Activated T-helper 2 cell treated with anti-CD3 and anti-CD28 coated beads, Interferon-gamma antibody, Interleukin-2, Interleukin-4, amounts not matched to agents 10 μg/mL and 5 μg/mL and 100 μg/mL, durations not matched to agents 14 hours and 24 hours and 36 hours (primary cell): ENCODE data around the gene RGS6. TPM values are rescaled to one million over a fixed set of nuclear protein-coding genes. Genes with fewer than 3 reads are reported as not detected.

Source experiments
- DNase-seq: peaks from one replicate; pipeline ENCODE4 v3.0.0; 2021; ENCODE audit warnings: low spot score
- H3K27ac Mint-ChIP-seq: one replicate; pipeline ENCODE4 v1.8.0; 2021; ENCODE audit warnings: mixed read lengths
- H3K27me3 Mint-ChIP-seq: one replicate; pipeline ENCODE4 v1.8.0; 2021; ENCODE audit warnings: low read depth, mixed read lengths
- H3K36me3 Mint-ChIP-seq: one replicate; pipeline ENCODE4 v1.8.0; 2021; ENCODE audit warnings: low read depth, mixed read lengths
- H3K4me1 Mint-ChIP-seq: one replicate; pipeline ENCODE4 v1.8.0; 2021; ENCODE audit warnings: low read depth, mixed read lengths
- H3K4me3 Mint-ChIP-seq: one replicate; pipeline ENCODE4 v1.8.0; 2021; ENCODE audit warnings: low read depth, mild to moderate bottlenecking, moderate library complexity, mixed read lengths
- H3K9me3 Mint-ChIP-seq: one replicate; pipeline ENCODE4 v1.8.0; 2021; ENCODE audit warnings: mixed read lengths
- intact Hi-C: fragments of 100-400 bp; cut with micrococcal nuclease; formaldehyde crosslinking; loops from one replicate; pipeline ENCODE4 v1.15.1; 2023
- total RNA-seq: library from RNA; stranded (reverse); gene quantifications from 2 replicates; pipeline ENCODE4 v1.2.3, GENCODE V29; 2022

The RGS6 gene
- total RNA-seq, 1 donor from 2014 or later, result 3.7 TPM

DNA sequence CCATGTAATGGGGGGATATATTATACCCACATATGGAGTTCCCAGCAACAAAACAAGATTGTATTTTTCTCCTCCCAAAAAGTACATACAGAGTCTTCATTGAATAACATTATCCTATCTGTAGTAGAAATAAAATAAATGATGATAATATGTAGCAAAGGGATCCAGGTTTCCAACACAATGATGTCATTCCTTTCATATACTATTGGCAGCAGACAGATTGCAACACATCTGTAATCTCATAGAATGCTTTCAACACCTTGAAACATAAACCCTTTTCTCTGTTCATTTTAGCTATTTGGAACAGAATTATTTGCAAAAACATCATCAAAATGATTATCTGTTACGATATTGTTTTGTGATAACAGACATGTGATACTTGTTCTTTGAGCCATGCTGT is 644.0 kb downstream of the RGS6 start:
- H3K27ac Mint-ChIP-seq, result no peak overlapping the region
- peaks cover 84% of the 10 kb centered on the region for H3K27me3 Mint-ChIP-seq
- no peak for DNase-seq
- no peak overlapping the region for H3K4me3 Mint-ChIP-seq
- H3K36me3 Mint-ChIP-seq, result no peaks in the 10 kb centered on the region
- intact Hi-C loops, result no loop called here
- no peaks in the 10 kb centered on the region for H3K9me3 Mint-ChIP-seq
- H3K4me1 Mint-ChIP-seq, result peaks cover 5% of the 10 kb centered on the region

DNA sequence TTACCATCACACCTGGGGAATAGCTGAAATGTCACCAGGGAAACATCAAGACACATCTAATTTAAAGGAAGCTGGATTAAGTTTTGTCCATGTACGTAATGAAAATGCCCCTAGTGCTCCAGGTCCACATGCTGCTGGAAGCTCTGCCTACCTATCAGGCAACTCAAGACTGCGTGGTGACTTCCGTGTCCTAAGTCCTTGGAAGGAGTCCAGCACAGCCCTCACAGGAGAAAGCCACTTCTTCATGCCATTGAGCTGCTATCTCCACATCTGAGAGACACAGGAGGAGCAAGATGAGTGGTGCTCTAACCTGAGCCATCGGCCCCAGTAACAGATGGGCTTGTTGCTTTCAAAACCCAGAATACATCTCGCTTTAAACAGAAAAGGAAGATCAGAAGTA is 645.3 kb downstream of the RGS6 start:
- DNase-seq, result no peak
- Mint-ChIP-seq H3K27me3 (peaks cover 77% of the 10 kb centered on the region), H3K4me1 (peaks cover 5% of the 10 kb centered on the region), H3K36me3 (no peaks in the 10 kb centered on the region), H3K9me3 (no peaks in the 10 kb centered on the region), H3K27ac (no peak overlapping the region), H3K4me3 (no peak overlapping the region)
- intact Hi-C loops, result no loop called here

DNA sequence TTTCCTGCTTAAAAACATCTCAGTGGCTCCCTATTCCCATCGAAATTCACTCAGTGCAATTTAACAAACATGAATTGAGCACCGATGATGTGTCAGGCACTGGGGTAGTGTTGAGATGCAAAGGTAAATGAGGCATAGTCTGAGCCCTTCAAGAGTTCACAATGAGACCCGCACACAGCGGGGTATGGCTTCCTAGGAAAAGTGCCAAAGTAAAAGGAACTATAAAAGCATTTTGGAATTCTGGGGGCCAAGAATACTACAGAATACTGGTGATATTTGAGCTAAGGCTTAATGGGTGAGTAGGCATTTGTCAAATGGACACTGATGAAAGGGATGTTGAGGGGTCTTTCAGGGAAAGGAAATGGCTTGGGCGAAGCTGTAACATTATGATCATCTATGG is 646.3 kb downstream of the RGS6 start:
- Mint-ChIP-seq H3K4me3 (no peak overlapping the region), H3K9me3 (no peaks in the 10 kb centered on the region), H3K27ac (no peak overlapping the region), H3K27me3 (peaks cover 76% of the 10 kb centered on the region), H3K4me1 (peaks cover 5% of the 10 kb centered on the region), H3K36me3 (no peaks in the 10 kb centered on the region)
- intact Hi-C loops, result no loop called here
- DNase-seq, result no peak

DNA sequence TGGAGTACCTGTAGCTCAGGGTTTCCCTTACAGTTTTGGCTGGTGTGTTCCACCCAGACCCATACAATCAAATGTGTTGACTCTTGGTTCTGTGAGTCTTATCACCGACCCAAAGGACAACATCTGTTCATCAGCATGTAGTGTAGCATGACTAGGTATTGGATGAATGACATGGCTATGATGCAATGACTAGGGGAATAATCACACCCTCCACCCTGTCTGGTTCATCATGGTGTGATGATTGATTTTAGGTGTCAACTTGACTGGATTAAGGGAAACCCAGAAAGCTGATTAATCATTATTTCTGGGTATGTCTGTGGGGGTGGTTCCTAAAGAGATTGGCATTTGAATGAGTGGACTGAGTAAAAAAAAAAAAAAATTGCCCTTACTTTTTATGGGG is 650.4 kb downstream of the RGS6 start:
- DNase-seq, result no peak
- no peaks in the 10 kb centered on the region for H3K4me1 Mint-ChIP-seq
- peaks cover 82% of the 10 kb centered on the region for H3K27me3 Mint-ChIP-seq
- no peak overlapping the region for H3K4me3 Mint-ChIP-seq
- intact Hi-C loops, result no loop called here
- no peak overlapping the region for H3K27ac Mint-ChIP-seq
- no peaks in the 10 kb centered on the region for H3K36me3 Mint-ChIP-seq
- H3K9me3 Mint-ChIP-seq, result peaks cover 19% of the 10 kb centered on the region

DNA sequence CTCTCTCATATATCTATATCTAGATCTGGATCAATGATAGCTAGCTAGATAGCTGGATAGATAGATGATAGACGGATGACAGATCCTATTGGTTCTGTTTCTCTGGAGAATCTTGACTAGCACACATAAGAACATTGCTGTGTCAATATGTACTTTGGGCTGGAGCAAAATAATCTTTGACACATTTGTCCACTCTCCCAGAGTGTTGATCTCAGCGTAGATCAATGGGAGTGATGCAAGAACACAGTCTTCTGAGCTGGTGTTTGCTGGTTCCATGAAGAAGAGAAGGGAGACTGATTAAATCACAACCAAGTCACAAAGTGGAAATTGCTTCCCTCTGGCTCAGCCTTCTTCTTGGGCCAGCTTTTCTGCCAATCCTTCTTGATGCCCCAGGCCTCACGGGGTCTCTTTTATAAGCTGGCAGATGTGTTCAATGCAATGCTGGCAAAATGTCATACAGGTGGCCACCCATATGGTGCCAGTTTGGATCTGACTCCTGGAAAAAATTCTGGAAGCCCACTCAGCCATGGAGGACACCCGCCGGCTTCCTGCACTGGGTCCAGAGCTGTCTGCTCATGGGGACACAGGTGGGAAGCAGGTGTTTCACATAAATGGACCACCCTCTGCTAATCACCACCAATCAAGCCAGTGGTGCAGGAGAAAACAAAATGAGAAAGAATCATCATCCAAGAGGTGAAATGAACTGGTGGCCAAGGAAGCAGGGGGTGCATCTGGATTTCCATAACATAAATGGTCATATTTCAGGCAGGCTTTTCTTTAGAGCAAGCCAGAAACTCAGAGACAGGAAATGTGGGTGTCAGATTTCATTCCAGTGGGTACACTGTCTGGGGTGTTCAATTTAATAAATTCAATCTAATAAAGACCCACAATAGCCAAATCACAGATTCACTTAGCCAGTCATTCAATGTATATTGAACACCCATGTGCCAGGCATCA is 651.4 kb downstream of the RGS6 start:
- peaks cover 80% of the 10 kb centered on the region for H3K27me3 Mint-ChIP-seq
- H3K4me3 Mint-ChIP-seq, result no peak overlapping the region
- intact Hi-C loops, result no loop called here
- peaks cover 23% of the 10 kb centered on the region for H3K9me3 Mint-ChIP-seq
- DNase-seq, result no peak
- H3K4me1 Mint-ChIP-seq, result no peaks in the 10 kb centered on the region
- no peaks in the 10 kb centered on the region for H3K36me3 Mint-ChIP-seq
- H3K27ac Mint-ChIP-seq, result no peak overlapping the region

DNA sequence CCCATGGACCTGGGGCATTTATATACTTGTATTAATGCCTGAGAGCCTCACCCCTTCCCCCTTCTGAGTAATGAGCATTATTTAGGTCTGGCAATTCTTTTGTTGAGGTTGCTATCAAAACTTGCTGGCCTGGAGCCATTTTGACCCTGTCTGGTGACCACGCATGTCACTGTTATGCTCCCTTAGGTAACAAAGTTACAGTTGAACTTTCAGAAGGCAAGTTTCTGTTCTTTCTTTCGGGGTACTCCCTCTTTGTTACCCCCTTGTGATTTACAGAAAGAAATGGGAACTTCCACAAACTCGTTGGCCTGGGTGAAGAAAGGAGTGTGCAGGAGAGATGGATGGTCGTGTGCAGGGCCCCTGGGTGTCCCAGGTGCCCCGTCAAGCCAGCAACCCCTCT is 656.3 kb downstream of the RGS6 start:
- H3K9me3 Mint-ChIP-seq, result peaks cover 57% of the 10 kb centered on the region
- intact Hi-C loops, result no loop called here
- no peak overlapping the region for H3K4me3 Mint-ChIP-seq
- DNase-seq, result no peak
- H3K4me1 Mint-ChIP-seq, result peaks cover 24% of the 10 kb centered on the region
- peaks cover 73% of the 10 kb centered on the region for H3K27me3 Mint-ChIP-seq
- peaks cover 21% of the 10 kb centered on the region for H3K36me3 Mint-ChIP-seq
- no peak overlapping the region for H3K27ac Mint-ChIP-seq

DNA sequence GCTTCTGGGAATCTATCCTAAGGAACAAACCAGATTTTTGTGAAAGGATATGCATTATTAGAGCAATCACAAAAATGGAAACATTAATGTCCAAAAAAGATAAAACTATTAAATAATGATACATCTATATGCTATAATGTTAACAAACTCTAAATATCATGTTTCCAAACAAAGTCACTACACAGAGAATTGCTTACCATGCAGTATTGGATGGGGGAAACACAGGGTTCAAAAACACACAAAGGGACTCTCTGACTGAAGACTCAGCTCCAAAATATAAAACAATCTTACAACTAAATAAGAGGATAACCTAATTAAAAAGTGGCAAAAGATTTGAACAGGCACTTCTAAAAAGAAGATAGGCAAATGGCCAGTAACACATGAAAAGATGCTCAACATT is 657.4 kb downstream of the RGS6 start:
- Mint-ChIP-seq H3K36me3 (peaks cover 21% of the 10 kb centered on the region), H3K4me1 (peaks cover 34% of the 10 kb centered on the region), H3K27me3 (peaks cover 63% of the 10 kb centered on the region), H3K27ac (no peak overlapping the region), H3K4me3 (no peak overlapping the region), H3K9me3 (peaks cover 63% of the 10 kb centered on the region)
- intact Hi-C loops, result loop anchor here (5.0 kb wide), 3 partner anchors 52 to 303 kb away; partner anchors contain the start of gene DPF3
- DNase-seq, result no peak

DNA sequence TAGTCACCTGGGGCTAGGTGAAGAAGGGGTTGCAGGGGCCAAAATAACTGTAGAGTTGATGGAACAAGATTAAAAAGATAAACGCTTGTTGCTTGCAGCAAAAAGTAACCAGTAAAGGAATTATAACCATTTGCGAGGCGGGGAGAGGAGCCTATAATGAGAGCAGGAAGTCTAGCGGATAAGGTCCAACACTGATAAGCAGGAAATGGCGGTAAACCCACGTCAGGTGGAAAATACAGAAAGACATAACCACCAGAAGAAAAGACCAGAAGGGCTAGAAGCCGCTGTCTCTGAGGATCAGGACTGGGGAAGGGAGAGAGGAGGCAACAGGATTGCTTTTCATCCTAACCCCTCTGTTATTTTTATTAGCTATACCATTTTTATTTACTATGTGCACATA is 658.3 kb downstream of the RGS6 start:
- Mint-ChIP-seq H3K27ac (no peak overlapping the region), H3K36me3 (peaks cover 25% of the 10 kb centered on the region), H3K4me3 (no peak overlapping the region), H3K4me1 (peaks cover 43% of the 10 kb centered on the region), H3K27me3 (peaks cover 54% of the 10 kb centered on the region), H3K9me3 (peaks cover 67% of the 10 kb centered on the region)
- no peak for DNase-seq
- intact Hi-C loops, result loop anchor here (5.0 kb wide), 3 partner anchors 53 to 302 kb away; partner anchors contain the start of gene DPF3

DNA sequence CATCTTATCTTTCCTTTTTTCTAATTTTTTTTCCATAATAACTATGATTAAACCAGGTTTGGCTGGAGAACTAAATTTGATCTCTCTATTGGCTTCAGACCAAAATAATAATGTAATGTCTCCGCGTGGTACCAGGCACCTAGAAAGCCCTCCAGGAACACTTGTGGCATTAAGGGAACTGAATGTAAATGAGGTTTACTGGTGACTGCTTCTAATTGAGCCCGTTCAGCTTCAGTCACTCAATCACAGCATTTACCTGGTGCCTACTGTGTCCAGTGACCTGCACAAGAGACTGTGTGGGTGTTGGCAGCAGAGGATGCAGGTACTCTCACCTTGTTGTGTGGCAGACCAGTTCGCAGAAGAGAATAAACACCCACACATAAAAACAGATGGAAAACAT is 659.2 kb downstream of the RGS6 start:
- Mint-ChIP-seq H3K4me3 (no peak overlapping the region), H3K4me1 (peaks cover 45% of the 10 kb centered on the region), H3K36me3 (peaks cover 31% of the 10 kb centered on the region), H3K27me3 (peaks cover 52% of the 10 kb centered on the region), H3K9me3 (peaks cover 63% of the 10 kb centered on the region), H3K27ac (no peak overlapping the region)
- intact Hi-C loops, result loop anchor here (5.0 kb wide), 3 partner anchors 54 to 301 kb away; partner anchors contain the start of gene DPF3
- DNase-seq, result no peak

DNA sequence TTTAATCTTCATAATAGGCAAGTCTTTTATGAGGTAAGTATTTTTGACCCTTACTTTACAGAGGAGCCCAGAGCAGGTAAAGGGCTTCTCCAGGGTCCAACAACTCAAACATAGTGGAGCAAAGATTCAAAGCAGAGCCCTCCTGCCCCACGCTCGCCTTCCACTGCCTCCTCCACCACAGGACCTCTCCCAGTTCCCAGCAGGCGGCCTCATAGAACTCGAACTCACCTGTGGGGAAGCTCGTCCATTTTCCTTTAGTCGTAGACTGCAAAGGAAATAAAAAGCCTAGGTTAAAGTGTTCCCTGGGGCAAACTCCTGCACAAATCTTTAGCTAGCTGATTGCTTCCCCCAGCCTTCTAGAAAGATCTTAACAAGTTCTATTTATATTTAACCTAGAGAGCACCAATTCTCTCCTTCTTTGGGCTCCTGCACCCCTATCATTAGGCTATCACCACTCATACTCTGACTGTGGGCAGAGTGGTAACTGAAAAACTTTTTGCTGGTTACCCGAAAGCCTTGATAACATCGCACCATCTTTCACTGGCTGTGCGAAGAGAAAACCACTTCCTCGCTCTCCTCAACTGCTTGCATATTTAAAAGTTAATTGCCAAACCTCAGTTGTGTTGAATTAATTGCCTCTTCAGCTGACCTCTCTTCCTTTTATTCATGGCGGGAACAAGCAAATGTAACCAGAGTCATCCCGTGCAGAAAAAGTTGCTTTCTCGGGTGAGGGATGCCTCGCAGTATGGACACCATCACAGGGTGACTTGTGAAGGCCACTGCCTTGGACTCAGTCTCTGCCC is 662.1 kb downstream of the RGS6 start:
- intact Hi-C loops, result loop anchor here (1.0 to 5.0 kb wide), 5 partner anchors 57 to 298 kb away; partner anchors contain the start of gene DPF3
- peaks cover 32% of the 10 kb centered on the region for H3K36me3 Mint-ChIP-seq
- peak overlapping the region; percentile 38 for H3K27ac Mint-ChIP-seq
- H3K4me1 Mint-ChIP-seq, result peaks cover 45% of the 10 kb centered on the region
- H3K9me3 Mint-ChIP-seq, result peaks cover 49% of the 10 kb centered on the region
- DNase-seq, result peak; percentile 70
- H3K4me3 Mint-ChIP-seq, result peak overlapping the region; percentile 1
- peaks cover 49% of the 10 kb centered on the region for H3K27me3 Mint-ChIP-seq

DNA sequence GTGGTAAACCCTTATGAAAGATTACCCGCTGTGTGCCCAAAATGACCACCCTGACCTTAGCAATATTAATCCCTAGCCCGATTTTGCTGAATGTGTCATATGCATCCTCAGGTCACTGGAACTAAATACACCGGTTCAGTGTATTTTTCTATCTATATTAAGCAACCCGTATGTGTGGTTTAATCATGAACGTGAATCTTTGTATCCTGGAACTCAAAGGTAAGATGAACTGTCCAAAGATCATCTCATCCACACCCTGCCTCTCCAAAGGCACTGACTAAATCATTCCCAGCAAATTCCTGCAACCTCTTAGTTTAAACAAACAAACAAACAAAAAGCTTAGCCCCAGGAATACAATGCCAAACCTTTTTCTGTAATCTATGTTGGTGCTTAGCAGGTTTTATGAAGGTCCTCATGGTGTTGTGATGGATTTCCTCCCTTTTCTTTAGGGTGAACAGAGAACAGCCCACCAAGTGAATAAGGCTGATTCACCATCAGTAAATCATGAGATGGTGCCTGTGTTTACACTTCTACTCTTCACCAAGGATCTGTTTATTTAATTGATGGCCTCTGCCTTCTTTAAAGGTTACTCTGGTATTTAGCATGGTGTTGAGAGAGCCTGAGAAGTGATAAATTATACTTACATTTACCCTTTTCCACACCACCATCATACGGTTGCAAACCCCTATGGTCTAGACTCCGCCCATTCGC is 663.1 kb downstream of the RGS6 start:
- Mint-ChIP-seq H3K4me3 (no peak overlapping the region), H3K36me3 (peaks cover 25% of the 10 kb centered on the region), H3K27me3 (peaks cover 50% of the 10 kb centered on the region), H3K9me3 (peaks cover 40% of the 10 kb centered on the region), H3K4me1 (peaks cover 41% of the 10 kb centered on the region), H3K27ac (no peak overlapping the region)
- no peak for DNase-seq
- intact Hi-C loops, result loop anchor here (2.0 kb wide), 1 partner anchor 119 kb away; no protein-coding TSS in a partner anchor
